ENCODE measurements around the gene PATJ.

- TF ChIP-seq POLR2A (IDR thresholded peaks at IDR 0.05) (no peak), CTCF (IDR thresholded peaks at IDR 0.05) (no peak)
Observed at GRCh38 chr1:61922950-61923480, 180.7 kb downstream of the PATJ start.
